Measurements from ENCODE around the gene SYNE3.
A peak's percentile ranks its signal among the peaks of the same experiment; 100 is the strongest.

Gene SYNE3

DNA sequence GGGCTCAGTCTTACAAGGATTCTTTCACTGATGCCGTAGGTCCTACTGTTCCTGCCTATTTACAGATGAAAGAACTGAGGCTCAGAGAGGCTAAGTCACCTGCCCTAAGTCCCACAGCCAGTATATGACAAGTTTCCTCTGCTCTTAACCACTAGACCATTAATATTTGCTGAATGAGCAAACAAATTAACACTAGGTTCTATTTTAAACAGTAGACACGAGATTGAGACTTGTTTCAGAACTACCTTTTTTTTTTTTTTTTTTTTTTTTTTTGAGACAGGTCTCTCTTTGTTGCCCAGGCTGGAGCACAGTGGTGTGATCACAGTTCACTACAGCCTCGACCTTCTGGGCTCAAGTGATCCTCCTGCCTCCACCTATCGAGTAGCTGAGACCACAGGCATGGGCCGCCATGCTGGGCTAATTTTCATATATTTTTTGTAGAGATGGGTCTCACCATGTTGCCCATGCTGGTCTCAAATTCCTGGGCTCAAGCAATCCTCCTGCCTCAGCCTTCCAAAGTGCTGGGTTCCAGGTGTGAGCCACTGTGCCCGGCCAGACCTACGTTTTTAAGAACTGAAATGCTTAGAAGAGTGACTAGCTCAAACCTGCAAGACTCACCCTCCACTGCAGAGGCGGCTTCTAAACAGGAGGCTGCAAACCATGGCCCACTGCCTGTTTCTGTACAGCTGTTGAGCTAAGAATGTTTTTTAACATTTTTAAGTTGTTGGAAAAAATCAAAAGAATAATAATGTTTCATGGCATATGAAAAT lies 12.9 kb downstream of the SYNE3 start:
- no peak for DNase-seq

DNA sequence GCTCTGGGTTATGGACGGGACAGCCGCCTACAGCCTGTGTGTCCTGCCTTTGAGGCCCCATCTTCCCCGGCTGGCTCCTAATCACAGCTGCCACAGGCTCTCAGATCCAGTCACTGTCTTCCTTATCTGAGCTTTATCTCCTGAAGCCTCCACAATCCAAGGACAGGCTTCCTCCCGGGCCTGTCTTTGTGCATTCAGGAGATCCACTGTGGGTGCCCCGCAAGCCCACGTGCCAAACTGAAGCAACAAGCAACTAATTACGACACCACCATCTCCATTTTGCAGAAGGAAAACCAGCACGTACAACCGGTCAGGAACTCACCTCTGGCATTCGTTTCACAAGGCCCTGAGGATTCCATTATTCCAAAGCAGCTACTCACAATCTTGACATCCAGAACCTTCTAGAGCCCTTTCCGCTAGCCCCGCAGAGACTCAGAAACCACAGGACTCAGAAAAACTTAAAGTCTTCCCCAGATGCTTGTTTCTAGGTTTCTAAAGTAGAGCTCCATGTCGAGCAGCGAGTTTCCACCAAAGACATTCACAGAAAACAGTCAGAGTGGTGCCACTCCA lies 14.0 kb downstream of the SYNE3 start:
- DNase-seq = no peak

DNA sequence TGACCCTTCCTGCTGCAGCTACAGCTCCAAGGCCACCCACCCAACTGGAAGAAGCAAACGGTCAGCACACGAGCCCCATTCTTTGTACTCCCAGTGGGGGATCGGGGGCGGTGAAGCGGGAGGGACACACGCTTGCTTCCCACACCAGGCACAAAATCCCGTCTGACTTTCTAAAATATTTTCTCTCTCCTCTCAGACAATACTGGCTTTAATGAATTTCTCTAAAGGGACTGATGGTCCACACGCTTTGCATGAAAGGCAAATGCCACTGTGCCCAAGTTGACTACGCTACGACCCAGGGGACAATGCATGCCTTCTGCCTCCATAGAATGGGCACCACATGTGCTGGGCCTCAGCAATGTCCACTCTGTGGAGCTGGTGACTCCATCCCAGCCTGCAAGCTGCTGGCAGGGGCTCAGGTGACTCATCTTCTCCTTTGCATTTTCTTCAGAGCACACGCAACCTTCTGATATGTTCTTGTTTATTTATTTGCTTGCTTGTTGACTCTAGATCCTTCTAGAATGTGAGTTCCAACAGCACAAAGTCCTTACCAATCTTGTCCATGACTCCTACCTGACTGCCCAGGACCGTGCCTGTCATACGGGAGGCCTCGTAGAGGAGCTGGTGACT lies 15.6 kb downstream of the SYNE3 start:
- no peak for DNase-seq

DNA sequence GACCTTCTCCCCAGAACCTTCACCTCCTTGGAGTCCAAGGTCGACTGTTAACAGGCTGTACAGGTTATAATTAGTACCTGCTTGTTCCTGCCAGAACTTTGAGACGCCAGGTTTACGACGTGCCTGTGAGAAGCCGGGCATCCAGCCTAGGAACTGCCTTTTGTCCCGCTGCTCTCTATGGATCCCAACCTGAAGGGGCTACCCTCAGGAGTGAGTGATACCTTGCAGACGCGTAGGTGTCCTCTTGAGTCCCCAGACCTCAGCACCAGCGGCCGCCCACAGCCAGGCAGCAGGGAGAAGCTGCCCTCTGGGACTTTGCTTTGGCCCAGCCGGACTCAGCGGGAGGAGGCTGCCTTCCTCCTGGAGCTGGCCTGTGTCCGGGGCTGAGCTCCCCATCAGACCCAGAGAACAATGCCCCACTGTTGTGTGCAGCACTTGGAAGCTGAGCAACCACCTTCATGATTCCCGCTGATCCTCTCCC lies 16.2 kb downstream of the SYNE3 start:
- no peak for DNase-seq

DNA sequence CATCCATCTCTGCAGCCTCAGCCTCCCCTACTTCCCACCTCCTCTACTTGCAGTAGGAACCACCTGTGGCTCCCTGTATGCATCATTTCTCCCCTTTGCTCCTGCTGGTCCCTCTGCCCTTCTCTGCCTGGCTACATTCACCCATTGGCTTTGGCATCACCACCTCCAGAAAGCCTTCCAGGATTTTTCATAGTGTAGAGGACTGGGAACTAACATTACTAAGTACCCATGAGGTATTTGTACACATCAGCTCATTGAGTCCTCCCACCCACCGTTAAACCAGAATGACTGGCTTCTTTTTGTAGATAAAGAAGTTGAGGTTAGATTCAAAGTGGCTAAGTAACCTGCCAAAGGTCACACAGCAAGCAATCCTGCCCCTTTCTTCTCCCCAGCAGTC lies 17.1 kb downstream of the SYNE3 start:
- DNase-seq = no peak

DNA sequence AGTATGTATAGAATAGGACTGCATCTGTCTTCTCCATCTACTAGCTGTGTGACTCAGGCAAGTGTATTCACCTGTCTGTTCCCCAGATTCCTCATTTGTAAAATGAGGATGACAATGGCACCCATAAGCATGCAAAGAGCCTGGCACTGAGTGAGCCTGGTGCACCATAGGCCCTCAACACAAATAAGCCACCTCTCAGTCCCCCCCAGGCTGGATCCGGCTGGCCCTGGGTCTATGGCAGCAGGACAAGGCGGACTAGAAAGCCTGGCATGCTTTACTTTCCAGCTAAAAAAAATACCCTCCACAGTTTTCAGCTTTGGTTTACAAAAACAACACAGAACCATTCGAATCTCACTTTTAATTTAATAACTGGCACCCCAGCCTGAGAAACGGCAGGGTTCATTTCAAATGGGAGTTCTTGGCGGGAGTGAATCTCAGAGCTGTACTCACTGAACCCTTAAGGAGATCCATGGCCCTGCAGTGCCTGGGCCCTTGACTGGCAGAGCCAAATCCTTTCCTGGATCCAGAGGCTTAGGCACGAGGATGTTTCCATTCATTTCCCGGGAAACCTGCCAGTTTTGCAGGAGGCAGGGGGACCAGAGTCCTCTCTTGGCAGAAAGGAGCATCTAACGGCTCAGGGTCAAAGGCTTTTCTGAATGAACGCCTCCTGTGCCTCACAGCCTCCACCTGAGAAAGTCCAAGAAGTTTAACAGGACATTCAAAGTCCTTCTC lies 17.7 kb downstream of the SYNE3 start:
- DNase-seq = peak; percentile 26

DNA sequence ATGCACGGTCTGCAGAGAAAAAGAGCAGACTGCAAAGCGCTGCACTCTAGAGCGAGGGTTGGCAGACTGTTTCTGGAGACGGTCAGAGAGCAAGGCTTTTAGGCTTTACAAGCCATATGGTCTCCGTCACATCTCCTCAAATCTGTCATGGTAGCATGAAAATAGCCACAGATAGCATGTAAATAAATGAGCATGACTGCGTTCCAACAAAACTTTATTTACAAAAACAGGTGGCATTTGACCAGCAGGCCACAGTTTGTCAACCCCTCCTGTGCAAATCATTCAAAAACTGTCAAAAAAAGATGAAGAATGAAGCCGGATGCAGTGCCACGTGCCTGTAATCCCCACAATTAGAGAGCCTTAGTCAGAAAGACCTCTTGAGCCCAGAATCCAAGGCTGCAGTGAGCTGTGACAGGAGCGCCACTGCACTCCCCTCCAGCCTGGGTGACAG lies 18.9 kb downstream of the SYNE3 start:
- peak; percentile 66 for DNase-seq

DNA sequence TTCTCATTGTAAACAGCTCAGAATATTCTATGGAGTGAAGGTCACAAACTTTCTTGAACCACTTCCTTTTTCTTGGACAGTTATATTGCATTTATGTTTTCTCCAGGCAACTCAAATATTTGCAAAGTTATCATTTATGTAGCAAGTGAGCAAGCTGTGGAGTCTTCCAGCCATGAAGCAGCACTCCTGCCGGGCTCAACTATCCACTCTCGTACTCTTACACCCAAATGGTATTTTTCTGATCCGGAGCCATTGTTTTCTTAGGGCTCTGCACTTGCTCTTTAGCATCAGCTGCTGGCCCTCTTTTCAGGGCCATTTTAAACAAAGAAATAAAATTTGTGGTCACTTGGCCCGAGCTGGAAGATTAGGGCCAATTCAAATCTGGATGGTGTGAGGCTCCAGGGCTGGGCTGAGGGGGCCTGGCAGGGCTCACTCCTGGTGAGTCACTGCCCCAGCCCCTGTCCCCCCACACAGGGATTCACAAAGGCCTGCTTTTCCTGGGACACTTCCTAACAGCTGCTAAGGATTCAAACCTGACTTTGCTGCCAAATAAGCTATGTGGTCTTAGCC lies 19.7 kb downstream of the SYNE3 start:
- DNase-seq = peak; percentile 39

DNA sequence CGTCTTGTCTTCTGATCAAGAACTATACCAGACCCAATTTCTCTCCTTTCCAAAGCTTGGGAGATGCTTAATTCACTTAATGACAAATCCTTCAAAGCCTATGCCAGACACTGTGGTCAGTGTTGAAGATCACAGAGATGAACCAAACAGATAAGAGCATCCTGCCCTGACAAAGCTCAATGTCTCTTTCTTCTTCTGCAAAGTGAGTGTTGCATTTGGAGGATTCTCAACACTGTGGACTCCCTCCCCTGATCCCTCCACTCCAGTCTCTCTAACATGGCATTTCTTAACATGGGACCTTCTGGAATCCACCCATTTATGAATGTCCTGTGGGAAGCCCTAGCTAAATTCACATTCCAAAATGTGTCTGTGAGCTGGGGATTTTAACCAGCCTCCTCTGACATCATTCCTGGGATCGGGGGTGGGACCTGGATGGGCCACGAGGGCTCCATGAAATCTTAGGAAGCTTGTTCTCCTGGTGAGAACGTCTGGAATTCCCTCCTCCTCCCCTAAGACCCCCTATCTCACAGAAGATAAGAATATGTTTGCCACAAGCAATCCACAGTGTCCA lies 20.3 kb downstream of the SYNE3 start:
- DNase-seq = no peak

DNA sequence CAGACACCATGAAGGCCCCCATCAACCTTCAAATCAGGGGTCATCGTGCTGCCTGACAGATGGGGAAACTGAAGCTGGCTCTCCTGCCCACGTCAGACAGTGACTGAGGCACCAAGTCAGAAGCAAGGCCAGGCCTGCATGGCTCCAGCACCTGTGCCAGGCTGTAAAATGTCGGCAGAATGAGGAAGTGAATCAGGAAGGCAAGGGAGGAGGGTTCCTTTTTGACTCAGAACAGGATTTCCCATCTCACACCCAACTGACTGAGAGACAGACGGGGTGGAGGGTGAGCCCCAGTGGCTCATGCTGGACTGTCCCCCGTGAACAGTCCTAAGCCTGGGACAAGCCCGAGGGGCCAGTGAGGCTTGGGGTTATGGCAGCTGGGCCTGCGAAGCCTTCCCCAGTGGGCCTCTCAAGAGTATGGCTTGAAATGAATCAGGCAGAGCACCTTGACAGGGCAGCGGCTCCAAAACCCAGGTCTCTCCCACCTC lies 20.9 kb downstream of the SYNE3 start:
- DNase-seq = no peak

DNA sequence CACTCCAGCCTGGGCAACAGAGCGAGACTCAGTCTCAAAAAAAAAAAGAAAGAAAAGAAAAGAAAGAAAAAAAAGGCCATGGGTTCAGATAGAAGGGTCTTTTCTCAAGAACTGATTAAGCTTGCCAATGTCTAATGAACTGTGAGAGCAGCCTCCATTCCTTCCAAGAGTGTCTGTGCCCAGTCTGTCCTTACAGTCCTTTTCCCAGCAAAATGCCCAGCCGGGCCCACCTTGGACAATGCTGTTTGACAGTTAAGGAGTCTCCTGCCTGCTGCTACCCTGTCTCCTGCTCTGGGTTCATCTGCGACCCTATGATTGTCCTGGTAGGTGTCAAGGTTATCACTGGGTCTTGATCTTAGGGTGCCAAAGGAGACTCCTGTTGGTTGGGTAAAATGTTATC lies 21.4 kb downstream of the SYNE3 start:
- DNase-seq = no peak

DNA sequence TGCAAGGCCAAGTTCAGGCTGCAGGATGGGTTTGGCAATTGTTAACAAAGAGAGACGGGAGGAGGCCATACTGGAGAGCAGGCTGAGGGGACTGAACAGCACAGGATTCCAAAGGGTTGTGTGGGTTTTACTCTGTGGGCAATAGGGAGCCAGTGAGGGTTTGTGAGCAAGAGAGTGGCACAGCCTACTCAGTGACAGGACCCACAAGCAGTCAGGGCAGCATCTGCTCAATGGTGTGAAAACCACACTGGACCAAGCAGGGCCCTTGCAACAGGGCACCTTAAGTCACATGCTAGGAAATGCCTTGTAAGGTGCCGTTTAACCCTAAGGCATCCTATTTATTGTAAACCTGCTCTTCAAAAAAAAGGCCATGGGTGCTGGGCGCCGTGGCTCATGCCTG lies 22.0 kb downstream of the SYNE3 start:
- no peak for DNase-seq

DNA sequence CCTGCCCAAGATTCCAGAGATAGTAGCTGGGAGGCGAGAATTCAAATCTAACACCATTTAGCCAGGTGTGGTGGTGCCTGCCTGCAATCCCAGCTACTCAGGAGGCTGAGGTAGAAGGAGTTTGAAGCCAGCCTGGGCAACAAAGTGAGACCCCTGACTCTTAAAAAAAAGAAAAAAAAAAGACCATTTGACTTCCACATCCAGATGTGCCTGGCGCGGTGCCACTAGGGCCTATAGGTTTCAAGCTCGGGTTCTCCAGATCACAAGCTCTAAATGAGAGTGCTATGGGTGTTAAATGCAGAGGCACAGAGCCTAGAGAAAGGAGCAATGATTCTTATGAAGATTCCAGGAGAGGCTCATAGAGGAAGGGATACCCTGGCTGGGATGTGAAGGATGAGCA lies 22.5 kb downstream of the SYNE3 start:
- DNase-seq = no peak

DNA sequence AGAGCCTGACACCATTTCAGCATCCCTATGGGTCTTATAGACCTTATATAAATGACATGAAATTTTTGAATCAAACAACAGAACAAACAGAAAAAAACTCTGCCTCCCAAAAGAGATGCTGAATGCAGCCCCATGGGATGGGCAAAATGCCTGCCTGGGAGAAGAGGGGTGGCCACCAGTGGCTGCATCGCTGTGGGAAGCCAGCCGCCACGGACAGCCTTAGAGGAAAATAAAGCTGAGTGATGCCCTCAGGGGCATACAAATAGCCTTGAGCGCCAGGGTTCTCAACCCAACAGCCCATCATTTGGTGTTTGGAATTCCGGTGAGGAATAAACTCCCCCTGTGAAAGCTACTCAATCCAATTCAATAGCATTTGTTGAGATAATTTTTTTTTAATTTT lies 22.9 kb downstream of the SYNE3 start:
- DNase-seq = no peak

DNA sequence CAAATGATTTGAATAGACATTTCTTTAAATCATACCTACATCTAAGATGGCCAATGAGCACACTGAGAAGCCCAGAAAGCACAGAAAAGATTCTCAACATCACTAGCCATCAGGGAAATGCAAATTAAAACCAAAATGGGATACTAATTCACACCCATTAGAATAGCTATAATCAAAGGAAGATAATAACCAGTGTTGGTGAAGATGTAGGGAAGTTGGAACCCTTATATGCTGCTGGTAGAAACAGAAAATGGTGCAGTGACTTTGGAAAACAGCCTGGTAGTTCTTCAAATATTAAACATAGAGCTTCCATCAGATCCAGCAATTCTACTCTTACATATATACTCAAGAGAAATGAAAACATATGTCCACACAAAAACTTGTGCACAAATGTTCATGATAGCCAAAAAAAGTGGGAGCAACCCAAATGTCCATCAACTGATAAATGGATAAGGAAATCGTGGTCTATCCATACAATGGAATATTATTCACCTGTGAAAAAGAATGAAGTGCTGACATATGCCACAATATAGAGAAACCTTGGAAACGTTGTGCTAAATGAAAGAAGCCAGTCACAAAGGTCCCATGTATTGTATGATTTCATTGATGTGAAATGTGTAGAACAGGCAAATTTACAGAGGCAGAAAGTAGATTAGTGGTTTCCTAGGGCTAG lies 24.4 kb downstream of the SYNE3 start:
- DNase-seq = no peak

DNA sequence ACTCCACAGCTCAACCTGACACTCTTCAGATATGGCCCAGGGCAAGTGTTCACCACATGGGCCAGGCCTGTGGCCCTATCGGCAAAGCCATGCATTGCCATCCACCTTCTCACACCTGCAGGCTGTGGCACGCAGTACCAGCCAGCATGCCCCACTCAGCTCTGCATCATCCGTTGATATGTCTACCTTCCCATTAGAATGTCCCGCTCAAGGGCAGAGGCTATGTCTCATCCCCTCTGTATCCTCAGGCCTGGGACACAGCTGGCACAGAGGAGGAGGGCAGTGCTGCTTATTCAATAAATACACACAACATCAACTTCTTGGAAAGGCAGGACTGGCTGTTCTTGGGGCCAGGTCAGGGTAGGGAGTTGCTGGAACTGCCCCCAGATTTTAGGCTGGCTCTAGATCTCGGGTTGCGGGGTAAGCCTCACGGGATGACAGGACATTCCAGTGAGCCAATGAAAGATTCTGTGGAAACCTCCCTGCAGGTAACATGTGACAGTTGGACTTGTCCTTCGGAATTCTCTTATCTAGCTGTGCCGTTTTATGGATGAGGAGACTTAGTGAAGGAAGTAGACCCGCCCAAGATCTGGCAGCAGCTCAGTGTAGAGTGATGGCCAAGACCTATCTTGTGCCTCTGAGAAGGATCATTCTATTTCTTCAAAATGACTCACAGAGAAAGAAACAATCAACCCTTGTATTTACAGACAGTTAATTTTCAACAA lies 25.6 kb downstream of the SYNE3 start:
- no peak for DNase-seq

DNA sequence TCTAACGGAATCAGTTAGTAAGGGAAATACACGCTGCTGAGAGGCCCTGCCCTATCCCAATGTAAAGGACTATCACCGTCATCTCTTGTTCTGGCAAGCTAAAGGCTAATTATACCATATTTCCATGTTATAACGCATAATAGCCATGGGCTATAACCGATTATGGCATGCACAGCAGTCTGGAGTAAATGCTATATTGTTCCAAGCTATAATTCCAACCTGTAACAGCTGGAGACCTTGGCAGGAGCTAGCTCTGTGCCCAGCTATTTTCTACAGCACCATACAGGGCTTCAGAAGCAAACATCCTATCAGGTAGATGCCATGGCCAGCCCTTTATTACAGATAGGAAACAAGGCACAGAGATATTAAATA lies 26.3 kb downstream of the SYNE3 start:
- DNase-seq = no peak

DNA sequence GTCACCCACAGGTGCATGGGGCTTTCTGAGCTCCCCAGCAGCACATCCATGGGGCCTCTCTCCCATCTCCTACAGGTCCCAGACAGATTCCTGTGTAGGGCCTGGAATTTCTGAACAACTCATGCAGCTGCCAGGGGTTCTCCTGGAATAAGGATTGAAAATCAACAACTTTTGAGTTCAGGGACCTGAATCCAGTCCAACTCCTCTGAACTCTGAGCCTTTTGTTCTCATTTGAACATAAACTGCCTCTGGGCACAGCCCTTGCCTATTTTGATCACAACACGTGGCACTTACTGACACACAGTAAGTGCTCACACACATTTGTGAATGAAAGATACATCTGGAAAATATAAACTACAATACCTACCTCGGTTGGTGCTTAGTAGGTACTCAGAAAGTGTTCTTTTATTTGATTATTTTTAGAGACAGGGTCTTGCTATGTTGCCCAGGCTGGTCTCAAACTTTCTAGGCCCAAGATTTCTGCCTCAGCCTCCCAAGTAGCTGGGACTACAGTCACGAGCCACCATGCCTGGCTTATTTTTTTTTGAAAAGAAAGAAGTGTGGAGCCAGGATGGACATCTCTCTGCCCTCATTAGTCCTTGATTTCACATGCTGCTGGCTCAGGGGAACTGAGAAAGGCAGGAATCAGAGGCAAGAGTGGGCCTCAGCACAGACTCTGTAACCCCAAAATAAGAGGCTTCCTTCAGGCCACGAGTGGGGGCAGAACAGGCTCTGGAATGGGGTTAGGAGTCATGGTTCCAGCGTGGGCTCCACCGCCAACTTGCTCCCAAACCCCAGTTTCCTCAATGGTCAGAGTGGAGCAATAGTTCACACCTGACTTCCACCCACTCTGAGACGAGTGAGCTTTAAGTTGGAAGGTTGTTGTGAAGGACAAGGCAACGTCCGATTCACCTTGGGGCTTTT lies 27.0 kb downstream of the SYNE3 start:
- DNase-seq = no peak

DNA sequence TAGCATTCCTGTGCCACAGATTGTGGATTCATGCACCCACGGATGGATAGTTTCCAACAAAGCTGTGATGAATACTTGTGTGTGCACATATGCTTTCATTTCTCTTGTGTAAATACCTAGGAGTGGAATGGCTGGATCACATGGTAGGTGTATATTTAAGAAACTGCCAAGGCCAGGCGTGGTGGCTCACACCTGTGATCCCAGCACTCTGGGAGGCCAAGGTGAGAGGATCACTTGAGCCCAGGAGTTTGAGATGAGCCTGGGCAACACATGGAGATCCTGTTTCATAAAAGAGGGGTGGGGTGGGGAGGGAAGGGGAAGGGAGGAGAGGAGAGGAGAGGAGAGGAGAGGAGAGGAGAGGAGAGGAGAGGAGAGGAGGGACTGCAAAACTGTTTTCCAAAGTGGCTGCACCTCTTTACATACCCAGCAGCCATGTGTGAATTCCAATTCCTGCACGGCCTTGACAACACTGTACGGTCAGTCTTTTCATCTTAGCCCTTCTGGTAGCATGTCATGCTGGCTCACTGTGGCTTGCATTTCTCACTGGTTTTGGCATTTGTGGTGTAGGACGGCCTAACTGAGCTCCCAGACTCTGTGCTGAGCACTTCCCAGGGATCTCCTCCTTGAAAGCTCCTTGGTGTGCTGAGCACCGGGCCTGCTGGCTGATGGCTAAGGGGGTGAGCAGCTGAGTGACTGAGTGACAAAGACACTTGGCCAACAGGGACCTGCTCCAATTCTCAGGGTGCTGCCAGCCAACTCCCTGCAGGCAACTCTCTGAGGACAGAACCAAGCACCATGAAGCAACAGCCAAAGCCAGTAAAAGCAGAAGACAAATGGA lies 27.9 kb downstream of the SYNE3 start:
- DNase-seq = no peak

Measured in eye (tissue), 1 donor.